Skin of body (tissue), 3 donors: ENCODE results near the gene TNFAIP8. TPM values are rescaled to one million over a fixed set of nuclear protein-coding genes. Genes with fewer than 3 reads are reported as not detected.
"Not testable (repeated sequence)": the region's sequence is repeated elsewhere in the genome, so short reads cannot be mapped to it uniquely, and the experiment has no call there.

Experiments used
- DNase-seq: peaks from one replicate; lab custom pipeline; 2025; lab: John Stamatoyannopoulos, UW
- small RNA-seq: library from RNA; depleted of rRNA; stranded (forward); fragments of <200 nt; gene quantifications from one replicate; pipeline ENCODE3, GENCODE V24; 2014; ENCODE audit warnings: low replicate concordance
- total RNA-seq: library from RNA; depleted of rRNA; stranded (reverse); fragments of >200 nt; gene quantifications from one replicate; pipeline ENCODE4 v1.2.3, GENCODE V29; 2014

Gene TNFAIP8
- total RNA-seq, 1 donor from 2014 or later = 47.7 TPM

GRCh38 chr5:119417891-119418605, 62.2 kb downstream of the TNFAIP8 start:
- no peak for DNase-seq

GRCh38 chr5:119418606-119419100, 62.8 kb downstream of the TNFAIP8 start:
- no peak for DNase-seq

GRCh38 chr5:119420169-119420568, 64.3 kb downstream of the TNFAIP8 start:
- DNase-seq = no peak

- no peak for DNase-seq
Observed at GRCh38 chr5:119426057-119426456, 70.2 kb downstream of the TNFAIP8 start.

DNA sequence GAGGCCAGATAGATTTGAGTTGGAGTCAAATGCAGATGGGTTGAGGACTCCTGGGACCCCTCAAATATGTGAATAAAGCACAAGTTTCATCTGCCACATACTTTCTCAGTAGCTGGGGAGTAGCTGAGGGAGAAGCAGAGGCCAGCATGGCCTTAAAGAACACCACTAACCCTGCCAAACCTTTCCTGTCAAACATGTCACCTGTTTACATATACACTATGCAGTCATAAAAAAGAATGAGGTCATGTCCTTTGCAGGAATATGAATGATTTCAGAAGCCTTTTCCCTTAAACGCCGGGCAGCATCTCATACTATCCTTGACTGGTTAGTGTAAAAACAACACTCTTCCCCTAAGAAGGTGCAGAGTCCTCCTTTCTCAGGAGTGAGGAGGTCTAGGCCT, 71.2 kb downstream of the TNFAIP8 start:
- DNase-seq = no peak

- DNase-seq = not testable (repeated sequence)
Observed at GRCh38 chr5:119427596-119427995, 71.8 kb downstream of the TNFAIP8 start.

GRCh38 chr5:119428166-119428565, 72.3 kb downstream of the TNFAIP8 start:
- DNase-seq = not testable (repeated sequence)

- DNase-seq = not testable (repeated sequence)
Observed at GRCh38 chr5:119428574-119428973, 72.8 kb downstream of the TNFAIP8 start.

DNA sequence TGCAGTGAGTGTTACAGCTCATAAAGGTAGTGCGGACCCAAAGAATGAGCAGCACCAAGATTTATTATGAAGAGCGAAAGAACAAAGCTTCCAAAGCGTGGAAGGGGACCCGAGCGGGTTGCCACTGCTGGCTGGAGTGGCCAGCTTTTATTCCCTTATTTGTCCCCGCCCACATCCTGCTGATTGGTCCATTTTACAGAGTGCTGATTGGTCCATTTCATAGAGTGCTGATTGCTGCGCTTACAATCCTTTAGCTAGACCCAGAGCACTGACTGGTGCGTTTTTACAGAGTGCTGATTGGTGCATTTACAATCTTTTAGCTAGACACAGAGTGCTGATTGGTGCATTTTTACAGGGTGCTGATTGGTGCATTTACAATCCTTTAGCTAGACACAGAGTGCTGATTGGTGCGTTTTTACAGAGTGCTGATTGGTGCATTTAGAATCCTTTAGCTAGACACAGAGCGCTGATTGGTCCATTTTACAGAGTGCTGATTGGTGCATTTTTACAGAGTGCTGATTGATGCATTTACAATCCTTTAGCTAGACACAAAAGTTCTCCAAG, 76.9 kb downstream of the TNFAIP8 start:
- DNase-seq = not testable (repeated sequence)

DNA sequence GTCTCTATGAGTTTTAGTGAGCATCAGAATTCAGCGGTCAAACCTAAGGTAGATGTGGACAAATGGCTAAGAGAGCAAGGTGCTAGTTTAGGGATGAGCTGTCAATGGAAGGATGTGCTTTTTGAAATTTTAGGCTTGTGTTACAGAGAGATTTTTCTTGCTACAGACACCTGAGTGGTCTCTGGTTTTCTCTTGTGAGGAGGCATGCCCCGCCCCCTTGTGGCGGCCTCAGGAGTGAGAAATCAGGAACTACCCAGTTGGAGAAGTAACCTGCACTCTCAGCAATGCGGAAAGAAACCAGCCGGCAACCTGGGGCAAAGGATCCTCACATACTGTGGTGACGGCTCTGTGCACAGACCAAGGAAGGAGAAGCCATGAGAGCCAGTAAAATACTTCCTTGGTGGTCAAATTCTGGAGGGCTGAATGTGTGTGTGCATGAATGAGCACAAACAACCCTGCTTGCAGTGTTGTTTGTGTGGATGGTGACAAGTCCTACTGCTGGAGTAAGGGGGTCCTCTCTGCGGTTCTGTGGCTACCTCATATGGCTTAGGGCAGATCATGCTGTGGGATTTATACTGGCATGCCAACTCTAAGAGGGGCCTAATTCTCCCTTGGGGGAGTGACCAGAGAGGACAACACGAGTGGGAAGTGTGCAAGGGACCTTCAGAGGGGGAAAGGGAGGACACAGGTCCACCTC, 79.8 kb downstream of the TNFAIP8 start:
- no peak for DNase-seq

- DNase-seq = not testable (repeated sequence)
Observed at GRCh38 chr5:119437785-119438586, 82.2 kb downstream of the TNFAIP8 start.

DNA sequence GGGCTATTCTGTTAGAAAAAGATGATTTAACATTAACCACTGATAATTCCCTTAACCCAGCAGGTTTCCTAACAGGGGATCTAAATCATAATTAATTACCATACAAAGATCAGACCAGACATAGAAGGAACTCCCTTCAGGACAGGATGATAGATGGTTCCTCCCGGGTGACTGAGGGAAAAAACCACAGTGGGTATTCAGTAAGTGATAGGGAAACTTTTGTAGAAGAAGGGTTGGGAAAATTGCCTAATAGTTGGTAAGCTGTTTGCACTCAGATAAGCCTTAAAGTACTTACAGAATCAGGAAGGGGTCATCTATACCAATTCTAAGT, 82.7 kb downstream of the TNFAIP8 start:
- not testable (repeated sequence) for DNase-seq

- DNase-seq = no peak
Observed at GRCh38 chr5:119439140-119439631, 83.4 kb downstream of the TNFAIP8 start.

GRCh38 chr5:119439632-119440031, 83.8 kb downstream of the TNFAIP8 start:
- not testable (repeated sequence) for DNase-seq

DNA sequence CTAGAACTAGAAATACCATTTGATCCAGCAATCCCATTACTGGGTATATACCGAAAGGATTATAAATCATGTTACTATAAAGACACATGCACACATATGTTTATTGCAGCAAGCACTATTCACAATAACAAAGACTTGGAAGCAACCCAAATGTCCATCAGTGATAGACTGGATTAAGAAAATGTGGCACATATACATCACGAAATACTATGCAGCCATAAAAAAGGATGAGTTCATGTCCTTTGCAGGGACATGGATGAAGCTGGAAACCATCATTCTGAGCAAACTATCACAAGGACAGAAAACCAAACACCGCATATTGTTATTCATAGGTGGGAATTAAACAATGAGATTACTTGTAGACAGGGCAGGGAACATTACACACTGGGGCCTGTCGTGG, 88.8 kb downstream of the TNFAIP8 start:
- DNase-seq = not testable (repeated sequence)

DNA sequence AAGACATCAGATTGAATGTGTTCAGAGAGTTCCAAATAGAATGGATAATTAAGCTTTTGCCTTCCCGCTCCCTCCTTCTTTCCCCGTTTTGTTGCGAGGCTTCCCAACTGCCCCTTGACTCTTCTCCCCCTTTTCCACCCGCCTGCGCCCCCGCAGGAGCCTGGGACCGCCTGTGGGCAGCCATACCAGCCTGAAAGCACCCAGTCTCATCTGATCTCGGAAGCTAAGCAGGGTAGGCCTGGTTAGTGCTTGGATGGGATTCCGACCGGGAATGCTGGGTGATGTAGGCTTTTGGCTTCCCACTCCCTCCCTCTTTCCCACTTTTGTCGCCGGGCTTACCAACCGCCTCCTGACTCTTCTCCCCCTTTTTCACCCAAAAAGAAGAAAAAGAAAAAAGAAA, 89.7 kb downstream of the TNFAIP8 start:
- DNase-seq = no peak

Small RNAs within 50 kb of the gene (small RNA-seq; reads per million reads assigned to genes)
- gene RN7SL174P = not detected
- not detected for gene RNA5SP190

Other genes with a start within 250 kb of the TNFAIP8 start
- 167 TPM for gene HSD17B4, start 96.5 kb downstream of the TNFAIP8 start, total RNA-seq